HCT116 (cell line): ENCODE data around the gene SEMA3G.

Experiments
- SIN3A ChIP-seq: IDR thresholded peaks from 2 replicates; pipeline ENCODE4 v1.6.1; 2012; ENCODE audit warnings: low read depth
- TF ChIP-seq, protein P1 (sequence below), 3 experiments: fragments of 200-600 bp in 1 of 3; sonication (generic) in 1 of 3; IDR thresholded peaks in 2 of 3; conservative IDR thresholded peaks in 1 of 3; 2 replicates each; pipeline ENCODE4 v1.5.1; 2012 to 2017; ENCODE audit warnings: low read depth in 2 of 3, low read length in 2 of 3, antibody characterized with exemption in 1 of 3, borderline replicate concordance in 1 of 3, control low read depth in 1 of 3, mild to moderate bottlenecking in 1 of 3, mixed read lengths in 1 of 3, mixed run types in 1 of 3, moderate library complexity in 1 of 3; ENCODE audit not compliant: insufficient read depth in 1 of 3

DNA sequence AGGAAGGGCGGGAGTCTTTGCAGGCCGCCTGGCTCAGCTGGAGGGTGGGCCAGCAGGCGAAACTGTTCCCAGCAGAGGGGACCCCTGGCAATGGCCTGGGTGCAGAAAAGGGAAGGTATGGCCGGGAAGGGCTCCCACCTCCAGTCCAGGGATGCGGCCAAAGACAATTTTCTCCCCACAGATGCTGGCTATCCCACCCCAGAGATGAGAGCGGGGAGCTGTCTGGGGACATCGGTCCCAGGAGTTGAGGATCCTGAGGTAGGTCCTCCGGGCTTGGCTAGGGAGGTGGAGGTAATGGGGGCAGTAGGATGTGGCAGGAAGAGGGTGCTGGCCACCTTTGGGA is 1.7 kb downstream of the SEMA3G start:
- TF ChIP-seq, protein P1, sequence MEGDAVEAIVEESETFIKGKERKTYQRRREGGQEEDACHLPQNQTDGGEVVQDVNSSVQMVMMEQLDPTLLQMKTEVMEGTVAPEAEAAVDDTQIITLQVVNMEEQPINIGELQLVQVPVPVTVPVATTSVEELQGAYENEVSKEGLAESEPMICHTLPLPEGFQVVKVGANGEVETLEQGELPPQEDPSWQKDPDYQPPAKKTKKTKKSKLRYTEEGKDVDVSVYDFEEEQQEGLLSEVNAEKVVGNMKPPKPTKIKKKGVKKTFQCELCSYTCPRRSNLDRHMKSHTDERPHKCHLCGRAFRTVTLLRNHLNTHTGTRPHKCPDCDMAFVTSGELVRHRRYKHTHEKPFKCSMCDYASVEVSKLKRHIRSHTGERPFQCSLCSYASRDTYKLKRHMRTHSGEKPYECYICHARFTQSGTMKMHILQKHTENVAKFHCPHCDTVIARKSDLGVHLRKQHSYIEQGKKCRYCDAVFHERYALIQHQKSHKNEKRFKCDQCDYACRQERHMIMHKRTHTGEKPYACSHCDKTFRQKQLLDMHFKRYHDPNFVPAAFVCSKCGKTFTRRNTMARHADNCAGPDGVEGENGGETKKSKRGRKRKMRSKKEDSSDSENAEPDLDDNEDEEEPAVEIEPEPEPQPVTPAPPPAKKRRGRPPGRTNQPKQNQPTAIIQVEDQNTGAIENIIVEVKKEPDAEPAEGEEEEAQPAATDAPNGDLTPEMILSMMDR (IDR thresholded peaks at IDR 0.05 in 2 of 3, conservative IDR thresholded peaks at IDR 0.05 in 1 of 3; ENCODE audit: borderline replicate concordance in 1 of 3, insufficient read depth in 1 of 3, low read depth in 2 of 3, low read length in 2 of 3): no peak
- no peak for TF ChIP-seq SIN3A
